GM10266 (cell line): ENCODE measurements around the gene NPY2R.

Experiments
- DNase-seq: peaks from one replicate; pipeline ENCODE4 v3.0.0; 2012; ENCODE audit errors: extremely low spot score
- CTCF ChIP-seq: IDR thresholded peaks from 2 replicates; pipeline ENCODE4 v1.5.1; 2012; ENCODE audit warnings: mild to moderate bottlenecking, low read depth; ENCODE audit not compliant: control insufficient read depth, insufficient read depth; ENCODE audit errors: missing control alignments

The NPY2R gene

GRCh38 chr4:155228713-155229112, 20.3 kb downstream of the NPY2R start:
- DNase-seq, result no peak
- no peak for TF ChIP-seq CTCF

DNA sequence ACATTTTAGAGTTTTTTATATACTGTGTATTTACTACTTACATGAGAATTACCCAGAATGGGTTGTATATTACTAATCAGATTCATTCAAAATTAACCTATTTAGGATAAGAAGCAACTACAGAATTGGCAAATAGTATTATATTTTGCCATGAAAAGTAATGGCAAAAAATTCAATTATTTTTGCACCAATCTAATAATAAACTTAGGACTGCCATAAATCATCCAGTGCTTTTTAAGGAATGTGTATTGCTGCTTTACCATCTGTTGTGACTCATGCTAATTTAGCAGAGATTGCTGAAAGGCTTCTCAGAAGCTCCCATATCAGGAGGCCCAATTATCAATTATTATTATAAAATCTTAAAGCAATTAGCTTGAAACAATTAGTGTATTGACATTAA, 24.0 kb downstream of the NPY2R start:
- no peak for TF ChIP-seq CTCF
- DNase-seq, result no peak

- no peak for DNase-seq
- TF ChIP-seq CTCF, result no peak
Measured at GRCh38 chr4:155234206-155234605, 25.8 kb downstream of the NPY2R start.

- DNase-seq, result no peak
- TF ChIP-seq CTCF, result no peak
Measured at GRCh38 chr4:155237567-155237966, 29.1 kb downstream of the NPY2R start.

DNA sequence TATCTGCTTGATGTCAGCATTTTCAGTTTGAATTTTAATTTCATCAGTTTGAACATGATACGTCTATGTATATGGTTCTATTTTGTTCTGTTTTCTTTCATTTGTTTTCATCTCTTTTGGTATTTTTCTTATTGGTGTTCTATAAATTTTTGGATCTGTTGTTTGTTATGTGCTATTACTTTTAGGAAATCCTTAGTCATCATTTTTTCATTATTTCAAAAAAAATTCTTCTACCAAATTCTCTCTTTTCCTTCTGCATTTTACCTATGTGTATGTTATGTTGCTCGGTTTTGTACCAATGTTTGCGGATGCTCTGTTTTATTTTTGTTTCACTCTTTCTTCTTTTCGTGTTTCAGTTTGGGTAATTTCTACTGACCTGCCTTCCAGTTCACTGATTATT, 32.8 kb downstream of the NPY2R start:
- DNase-seq, result no peak
- no peak for TF ChIP-seq CTCF

DNA sequence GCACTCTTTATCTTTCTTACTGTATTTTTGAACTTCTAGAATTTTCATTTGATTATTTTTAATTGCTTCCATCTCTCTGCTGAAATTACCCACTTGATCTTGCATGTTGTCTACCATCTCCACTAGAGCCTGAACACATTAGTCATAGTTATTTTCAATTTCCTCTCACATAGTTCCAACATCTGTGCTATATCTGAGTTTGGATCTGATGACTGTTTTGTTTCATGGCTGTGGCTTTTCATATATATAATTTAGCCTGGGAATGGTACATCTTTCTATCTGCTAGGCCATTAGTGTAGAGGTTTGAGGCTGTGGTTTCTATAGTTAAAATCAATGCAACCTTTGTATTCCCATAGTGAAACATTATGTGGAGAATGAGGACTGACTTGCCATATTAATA, 33.2 kb downstream of the NPY2R start:
- no peak for DNase-seq
- no peak for TF ChIP-seq CTCF

DNA sequence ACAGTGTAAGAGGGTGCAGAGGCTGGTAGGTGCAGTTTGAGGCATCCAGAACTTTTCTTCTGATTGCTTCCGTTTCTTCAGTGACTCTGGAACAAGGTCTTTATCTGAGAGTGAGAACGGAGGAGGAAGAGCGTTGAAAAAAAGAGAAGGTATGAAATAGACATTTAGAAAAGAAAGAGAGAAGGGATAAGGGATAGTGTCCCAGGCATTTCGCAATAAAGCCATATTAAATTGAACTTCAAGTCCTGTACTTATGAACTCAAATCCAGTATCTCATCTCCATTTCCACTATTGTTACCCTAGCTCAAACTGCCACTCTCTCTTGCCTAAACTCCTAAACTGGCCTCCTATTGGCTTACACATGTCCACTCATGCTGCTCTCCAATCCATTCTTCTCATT, 36.7 kb downstream of the NPY2R start:
- TF ChIP-seq CTCF, result no peak
- no peak for DNase-seq
